ENCODE measurements around the gene DAND5. TPM values are rescaled to one million over a fixed set of nuclear protein-coding genes. Genes with fewer than 3 reads are reported as not detected.

Gene DAND5
- polyA plus RNA-seq, 3 donors = 0.11 to 0.15 TPM; not detected in 1

DNA sequence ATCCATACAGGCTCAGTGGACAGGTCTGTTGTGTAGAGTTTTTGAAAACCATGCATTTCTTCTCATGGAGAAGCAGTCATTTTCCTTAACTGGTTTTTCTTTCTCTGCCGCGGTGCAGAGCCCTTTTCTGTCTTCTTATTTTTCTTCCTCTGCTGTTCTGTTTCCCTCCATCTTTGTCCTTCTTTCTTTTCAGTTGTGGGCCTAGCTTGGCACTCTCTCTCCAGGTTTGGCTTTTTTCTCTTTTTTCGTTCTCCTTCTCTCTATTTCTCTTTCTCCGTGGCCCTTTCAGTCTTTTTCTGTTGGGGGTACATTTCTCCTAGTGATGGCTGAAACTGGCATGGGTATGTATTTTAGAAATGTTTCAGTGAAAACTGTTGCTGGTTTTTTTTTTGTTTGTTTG is 50.0 kb downstream of the DAND5 start:
- DNase-seq (ENCODE audit: low read depth in 3 of 3, low spot score in 2 of 3) = no peak

DNA sequence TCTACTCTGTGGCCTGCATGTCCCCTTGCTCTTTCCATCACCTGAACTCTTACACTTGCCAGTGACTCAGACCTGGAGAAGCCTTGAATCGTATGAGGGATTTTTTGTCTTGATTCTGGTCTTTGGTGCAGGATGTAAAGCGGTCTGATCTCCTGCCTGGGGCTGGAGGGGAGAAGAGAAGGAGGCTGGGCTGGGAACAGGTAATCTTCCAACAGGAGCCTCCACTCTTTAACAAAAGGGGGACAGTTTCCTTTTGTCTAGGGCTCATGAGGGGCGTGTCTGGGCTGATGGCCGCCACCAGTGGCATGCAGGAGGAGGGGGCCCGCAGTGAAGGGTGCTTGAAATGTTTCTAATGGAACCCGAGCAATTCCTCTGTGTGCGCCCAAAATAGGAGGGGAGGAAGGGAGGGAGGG is 50.6 kb downstream of the DAND5 start:
- DNase-seq (ENCODE audit: low read depth in 3 of 3, low spot score in 2 of 3) = no peak

DNA sequence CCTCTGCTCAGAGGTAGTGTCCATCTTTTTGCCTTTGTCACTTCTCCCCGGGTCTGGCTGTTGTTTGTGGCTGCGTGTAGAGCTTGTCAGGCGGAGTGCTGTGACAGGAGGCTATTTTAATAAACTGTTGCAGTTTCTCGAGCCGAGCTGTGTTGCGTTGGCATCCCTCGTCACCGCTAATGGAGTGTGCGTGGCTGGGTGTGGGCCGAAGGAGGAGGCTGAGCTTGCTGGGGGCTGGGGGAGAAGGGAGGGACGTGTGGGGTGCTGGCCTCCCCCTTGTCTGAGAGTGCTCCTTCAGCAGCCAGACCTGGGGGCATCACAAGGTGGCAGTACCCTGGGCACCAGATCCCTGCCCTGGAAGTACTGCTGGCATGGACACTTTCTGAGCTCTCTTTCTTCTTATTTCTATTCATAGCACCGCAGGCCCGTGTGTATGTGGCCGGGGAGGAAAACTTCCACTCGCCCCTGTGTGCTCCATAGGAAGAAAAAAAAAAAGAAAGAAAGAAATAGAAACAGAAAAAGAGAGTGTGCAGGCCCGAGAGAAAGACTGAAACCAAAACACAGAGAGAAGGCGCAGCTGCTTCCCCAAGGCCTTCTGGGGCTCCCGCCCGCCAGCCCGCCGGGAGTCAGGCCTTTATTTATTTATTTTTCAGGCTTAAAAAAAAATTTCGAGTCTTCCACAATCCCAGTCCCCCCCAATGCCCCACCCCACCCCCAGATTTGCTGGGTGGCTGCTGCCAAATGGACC is 52.9 kb downstream of the DAND5 start:
- no peak for DNase-seq (ENCODE audit: low read depth in 3 of 3, low spot score in 2 of 3)

DNA sequence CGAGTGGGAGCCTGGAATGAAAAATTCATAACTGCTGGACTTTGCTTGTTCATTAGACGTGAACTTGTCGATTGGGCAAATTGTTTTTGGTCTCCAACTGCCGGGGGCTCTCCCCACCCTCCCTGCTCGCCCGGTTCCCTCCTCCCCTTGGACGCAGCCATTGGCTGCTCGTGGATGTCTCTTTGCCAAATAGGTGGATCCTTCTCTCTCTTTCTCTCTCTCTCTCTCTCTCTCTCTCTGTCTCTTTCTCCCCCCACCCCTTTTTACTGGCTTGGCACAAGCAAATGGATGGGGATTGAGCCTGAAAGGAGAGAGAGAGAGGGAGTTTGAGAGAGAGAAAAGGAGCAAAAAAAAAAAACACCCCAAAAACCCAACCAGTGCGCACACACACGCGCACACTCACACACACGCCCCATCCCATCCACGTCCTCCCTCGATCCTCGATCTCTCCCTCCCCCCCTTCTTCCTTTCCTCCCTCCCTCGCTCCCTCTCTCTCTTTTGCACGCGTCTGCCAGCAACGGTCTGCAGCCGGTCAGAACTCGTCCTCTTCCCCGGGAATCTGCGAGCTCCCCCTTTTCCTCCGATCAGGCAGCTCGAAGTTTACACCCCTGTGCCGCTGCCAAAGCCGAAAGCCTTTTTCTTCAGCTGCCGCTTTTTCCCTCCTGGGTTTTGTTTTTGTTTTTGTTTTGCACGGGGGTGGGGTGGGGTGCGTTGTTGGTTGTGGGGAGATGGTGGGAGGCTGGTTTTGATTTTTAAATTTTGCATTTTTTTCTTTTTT is 53.7 kb downstream of the DAND5 start:
- DNase-seq (ENCODE audit: low read depth in 3 of 3, low spot score in 2 of 3) = peak in 2 of 3 donors; percentile 55 to 75

DNA sequence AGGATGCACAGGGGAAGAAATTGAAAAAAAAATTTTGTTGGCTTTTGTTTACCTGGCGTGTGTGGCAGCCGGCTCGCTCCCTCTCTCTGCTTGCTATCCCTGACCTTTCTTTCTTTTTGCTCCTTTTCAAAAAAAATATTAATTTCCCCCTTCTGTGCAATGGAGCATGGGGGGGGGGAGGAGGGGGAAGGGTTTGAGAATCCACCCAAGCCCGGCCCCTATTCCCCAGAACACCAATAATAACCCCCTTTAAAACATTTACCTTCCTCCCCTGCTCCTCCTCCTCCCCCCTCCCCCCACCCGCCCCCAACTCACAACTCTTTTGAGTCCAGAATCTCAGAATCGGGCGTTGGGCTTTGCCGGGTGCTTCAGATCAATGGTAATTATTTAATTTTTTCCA is 54.3 kb downstream of the DAND5 start:
- DNase-seq (ENCODE audit: low read depth in 3 of 3, low spot score in 2 of 3) = no peak

Other genes starting within 250 kb of the DAND5 start
- gene TNPO2, start 245.6 kb upstream of the DAND5 start, polyA plus RNA-seq (ENCODE audit: insufficient read length in 3 of 3) = 10 to 100 TPM; 62.2 to 66.0 (median 62.9) TPM
- gene TRIR, start 234.9 kb upstream of the DAND5 start, polyA plus RNA-seq (ENCODE audit: insufficient read length in 3 of 3) = 100 to 1,000 TPM; 125 to 160 (median 151) TPM
- 10 to 100 TPM; 83.8 to 97.1 (median 89.2) TPM for gene GET3, start 232.1 kb upstream of the DAND5 start, polyA plus RNA-seq (ENCODE audit: insufficient read length in 3 of 3)
- under 1 TPM in 2 of 3 donors, not detected in 1; 0.07 to 0.08 TPM for gene BEST2, start 217.8 kb upstream of the DAND5 start, polyA plus RNA-seq (ENCODE audit: insufficient read length in 3 of 3)
- 10 to 100 TPM; 34.5 to 47.7 (median 42.4) TPM for gene HOOK2, start 194.0 kb upstream of the DAND5 start, polyA plus RNA-seq (ENCODE audit: insufficient read length in 3 of 3)
- 10 to 100 TPM; 21.4 to 47.8 (median 32.9) TPM for gene JUNB, start 178.1 kb upstream of the DAND5 start, polyA plus RNA-seq (ENCODE audit: insufficient read length in 3 of 3)
- 100 to 1,000 TPM; 286 to 323 (median 296) TPM for gene PRDX2, start 167.8 kb upstream of the DAND5 start, polyA plus RNA-seq (ENCODE audit: insufficient read length in 3 of 3)
- gene THSD8, start 167.5 kb upstream of the DAND5 start, polyA plus RNA-seq (ENCODE audit: insufficient read length in 3 of 3) = 1 to 10 TPM; 1.7 to 7.5 (median 5.9) TPM
- gene RNASEH2A, start 163.0 kb upstream of the DAND5 start, polyA plus RNA-seq (ENCODE audit: insufficient read length in 3 of 3) = 10 to 100 TPM; 31.6 to 35.6 (median 34.9) TPM
- gene RTBDN, start 135.0 kb upstream of the DAND5 start, polyA plus RNA-seq (ENCODE audit: insufficient read length in 3 of 3) = not detected
- under 1 TPM; 0.80 to 0.99 (median 0.89) TPM for gene MAST1, start 131.1 kb upstream of the DAND5 start, polyA plus RNA-seq (ENCODE audit: insufficient read length in 3 of 3)
- 10 to 100 TPM; 10.1 to 15.0 (median 11.6) TPM for gene DNASE2, start 88.1 kb upstream of the DAND5 start, polyA plus RNA-seq (ENCODE audit: insufficient read length in 3 of 3)
- under 1 TPM; 0.39 to 0.44 (median 0.40) TPM for gene KLF1, start 82.4 kb upstream of the DAND5 start, polyA plus RNA-seq (ENCODE audit: insufficient read length in 3 of 3)
- gene GCDH, start 78.4 kb upstream of the DAND5 start, polyA plus RNA-seq (ENCODE audit: insufficient read length in 3 of 3) = 10 to 100 TPM; 24.0 to 30.4 (median 27.6) TPM
- 1 to 10 TPM; 1.7 to 3.6 (median 2.7) TPM for gene SYCE2, start 50.3 kb upstream of the DAND5 start, polyA plus RNA-seq (ENCODE audit: insufficient read length in 3 of 3)
- gene FARSA, start 35.9 kb upstream of the DAND5 start, polyA plus RNA-seq (ENCODE audit: insufficient read length in 3 of 3) = 10 to 100 TPM; 42.7 to 49.7 (median 42.7) TPM
- gene CALR, start 31.0 kb upstream of the DAND5 start, polyA plus RNA-seq (ENCODE audit: insufficient read length in 3 of 3) = 1,000 to 10,000 TPM in 1 of 3 donors, 100 to 1,000 TPM in 2; 833 to 1,059 (median 960) TPM
- gene RAD23A, start 23.7 kb upstream of the DAND5 start, polyA plus RNA-seq (ENCODE audit: insufficient read length in 3 of 3) = 10 to 100 TPM; 59.3 to 69.3 (median 61.7) TPM
- gene GADD45GIP1, start 12.4 kb upstream of the DAND5 start, polyA plus RNA-seq (ENCODE audit: insufficient read length in 3 of 3) = 10 to 100 TPM; 28.0 to 33.3 (median 30.6) TPM
- 10 to 100 TPM; 13.3 to 15.0 (median 14.2) TPM for gene NFIX, start 25.9 kb downstream of the DAND5 start, polyA plus RNA-seq (ENCODE audit: insufficient read length in 3 of 3)
- 1 to 10 TPM; 3.2 to 5.5 (median 3.5) TPM for gene LYL1, start 133.3 kb downstream of the DAND5 start, polyA plus RNA-seq (ENCODE audit: insufficient read length in 3 of 3)
- gene TRMT1, start 147.2 kb downstream of the DAND5 start, polyA plus RNA-seq (ENCODE audit: insufficient read length in 3 of 3) = 10 to 100 TPM; 30.8 to 34.5 (median 32.0) TPM
- 10 to 100 TPM; 18.3 to 23.9 (median 21.2) TPM for gene NACC1, start 148.7 kb downstream of the DAND5 start, polyA plus RNA-seq (ENCODE audit: insufficient read length in 3 of 3)
- 10 to 100 TPM; 53.4 to 61.6 (median 59.8) TPM for gene STX10, start 180.8 kb downstream of the DAND5 start, polyA plus RNA-seq (ENCODE audit: insufficient read length in 3 of 3)
- gene IER2, start 180.8 kb downstream of the DAND5 start, polyA plus RNA-seq (ENCODE audit: insufficient read length in 3 of 3) = 100 to 1,000 TPM in 1 of 3 donors, 10 to 100 TPM in 2; 77.9 to 128 (median 96.6) TPM

Data from right renal cortex interstitium (tissue), 3 donors.